GM19395 (cell line): ENCODE measurements around the gene CASP3.
"Not testable (repeated sequence)": the region's sequence is repeated elsewhere in the genome, so short reads cannot be mapped to it uniquely, and the experiment has no call there.

Source experiments
- ATAC-seq: cut with Tn5 transposase; IDR thresholded peaks from one replicate; pipeline ENCODE4 v1.9.1; 2021; ENCODE audit warnings: mild to moderate bottlenecking, moderate library complexity; ENCODE audit not compliant: unreplicated experiment

Gene CASP3

DNA sequence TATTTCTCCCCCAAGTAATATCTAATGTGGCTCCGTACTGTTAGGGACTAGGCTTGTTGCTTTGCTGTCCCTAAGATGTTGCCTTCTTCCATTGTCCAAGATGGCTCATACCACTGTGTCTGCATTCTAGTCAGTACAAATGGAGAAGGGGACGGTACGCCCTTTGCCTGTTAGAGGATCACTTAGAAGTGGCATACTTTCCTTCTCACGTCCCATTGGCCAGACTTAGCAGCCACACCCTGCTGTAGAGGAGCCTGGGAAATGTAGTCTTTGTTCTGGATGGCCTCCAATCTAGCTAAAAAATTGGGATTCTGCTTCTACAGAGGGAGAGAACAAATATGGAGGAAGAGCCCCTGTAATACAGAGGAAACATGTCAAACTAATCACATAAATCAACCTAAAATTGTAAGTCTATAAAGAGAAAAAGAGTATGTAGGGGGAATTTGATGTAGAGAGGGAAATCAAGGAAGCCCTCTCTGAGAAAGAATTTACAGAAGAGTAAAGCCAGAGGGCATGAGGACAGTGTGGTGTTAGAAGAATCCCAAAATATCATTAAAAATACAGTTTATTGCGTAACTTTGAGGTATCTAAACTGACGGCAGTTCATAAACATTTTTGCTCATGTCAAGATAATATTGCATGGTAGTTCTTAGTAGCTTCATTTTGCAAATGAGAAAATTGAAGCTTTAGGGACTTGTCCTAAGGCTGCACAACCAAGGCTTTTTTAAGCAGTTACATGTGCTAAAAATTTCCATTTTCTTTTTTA, 15.4 kb upstream of the CASP3 start:
- ATAC-seq: no peak

DNA sequence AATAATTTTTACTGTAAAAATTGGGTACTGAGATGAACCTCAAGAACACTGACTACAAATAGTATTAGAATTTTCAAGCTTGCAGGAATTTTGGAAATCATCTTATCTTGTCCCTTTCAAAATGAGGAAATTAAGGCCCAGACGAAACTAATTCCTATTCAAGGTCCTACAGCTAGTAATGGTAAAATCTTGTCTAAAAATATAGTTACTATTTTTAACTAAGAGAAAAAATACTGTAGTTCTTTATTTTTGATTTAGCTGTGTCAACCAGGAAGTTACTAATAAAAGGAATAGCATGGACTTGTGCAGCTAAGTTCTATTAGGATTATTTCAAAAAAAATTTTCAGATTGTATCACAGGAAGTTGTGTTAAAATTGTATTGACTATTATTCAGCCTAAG, 13.0 kb upstream of the CASP3 start:
- no peak for ATAC-seq

DNA sequence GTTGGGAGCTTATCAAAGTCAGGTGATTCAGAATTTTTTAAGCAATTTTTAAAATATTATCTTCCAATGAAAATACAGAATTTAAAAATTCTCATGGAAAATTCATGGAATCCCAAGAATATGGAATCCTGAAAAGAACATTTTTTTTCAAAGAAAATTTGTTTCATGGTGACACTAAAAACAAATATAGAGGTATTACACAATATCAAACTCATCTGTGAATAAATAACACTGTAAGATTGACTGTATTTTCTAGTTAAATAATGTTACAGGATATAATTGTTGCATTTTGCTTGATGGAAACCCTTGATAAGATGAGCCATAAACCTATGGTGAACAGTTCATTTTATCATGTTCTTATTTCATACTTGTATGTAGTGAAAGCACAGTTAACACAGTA, 11.7 kb upstream of the CASP3 start:
- no peak for ATAC-seq

DNA sequence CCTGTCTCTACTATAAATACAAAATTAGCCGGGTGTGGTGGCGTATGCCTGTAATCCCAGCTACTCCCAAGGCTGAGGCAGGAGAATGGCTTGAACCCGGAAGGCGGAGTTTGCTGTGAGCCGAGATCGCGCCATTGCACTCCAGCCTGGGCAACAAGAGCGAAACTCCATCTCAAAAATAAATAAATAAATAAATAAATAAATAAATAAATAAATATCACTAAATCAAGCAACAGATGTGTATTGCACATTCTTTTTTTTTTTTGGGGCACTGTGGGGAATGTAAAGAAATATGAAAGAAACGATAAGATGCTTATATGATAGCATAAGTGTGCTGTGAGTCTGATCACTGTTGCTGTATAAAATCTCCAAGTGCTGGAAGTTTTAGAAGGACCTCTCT, 8.6 kb upstream of the CASP3 start:
- not testable (repeated sequence) for ATAC-seq

DNA sequence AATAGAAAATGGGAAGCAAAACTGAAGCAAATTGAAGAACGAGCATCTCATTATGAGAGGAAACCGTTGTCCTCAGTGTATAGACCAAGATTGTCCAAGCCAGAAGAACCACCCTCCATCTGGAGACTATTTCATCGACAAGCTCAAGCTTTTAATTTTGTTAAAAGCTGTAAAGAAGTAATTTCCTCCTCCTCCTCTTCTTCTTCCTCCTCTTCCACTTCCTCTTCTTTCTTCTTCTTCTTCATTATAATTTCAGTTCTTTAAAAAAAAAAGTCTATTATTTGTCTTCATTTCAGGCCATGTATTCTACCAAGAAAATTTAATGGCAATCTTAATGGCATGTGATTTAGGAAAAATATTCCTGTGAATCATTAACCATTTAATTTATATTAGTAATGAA, 7.9 kb upstream of the CASP3 start:
- no peak for ATAC-seq

DNA sequence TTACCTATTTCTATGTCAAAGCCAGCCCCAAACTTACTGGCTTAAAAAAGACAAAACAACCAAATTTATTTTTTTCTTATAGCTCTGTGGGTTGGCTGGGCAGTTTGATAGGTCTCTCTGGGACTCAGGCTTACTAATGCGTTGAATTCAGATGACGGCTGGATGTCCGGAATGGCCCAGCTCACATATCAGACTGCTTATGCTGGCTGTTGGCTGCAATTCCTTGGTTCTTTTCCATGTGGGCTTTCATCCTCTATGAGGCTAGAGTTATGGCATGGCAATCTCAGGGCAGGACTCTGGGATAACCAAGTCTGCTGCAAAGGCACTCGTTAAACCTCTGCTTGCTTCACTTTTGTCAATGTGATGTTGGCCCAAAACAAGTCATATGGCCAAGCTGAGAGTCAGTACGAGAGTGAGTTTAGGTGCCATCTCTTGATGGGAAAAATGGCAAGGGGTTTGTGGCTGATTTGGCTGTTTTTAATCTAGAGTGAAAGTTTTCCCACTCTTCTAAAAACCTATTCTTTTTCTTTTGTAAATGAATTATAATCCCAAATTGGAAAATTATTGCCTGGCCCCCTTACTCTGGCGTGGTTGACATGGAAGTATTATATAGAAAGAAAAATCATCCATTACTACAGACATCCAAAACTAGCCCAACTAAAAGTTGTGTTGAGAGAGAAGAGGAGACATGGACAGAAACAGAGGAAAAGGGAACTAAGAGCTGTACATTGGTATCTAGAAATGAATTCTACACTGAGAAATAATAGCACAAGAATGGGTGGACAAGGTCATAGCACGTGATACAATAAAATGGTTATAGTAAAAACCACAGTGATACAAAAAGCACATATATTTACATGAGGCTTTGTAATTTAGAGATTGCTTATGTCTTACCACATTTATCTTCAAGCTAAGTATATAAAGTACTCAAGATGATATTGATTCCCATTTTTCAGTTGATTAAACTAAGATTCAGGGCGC, 6.9 kb upstream of the CASP3 start:
- peak; percentile 60 for ATAC-seq

DNA sequence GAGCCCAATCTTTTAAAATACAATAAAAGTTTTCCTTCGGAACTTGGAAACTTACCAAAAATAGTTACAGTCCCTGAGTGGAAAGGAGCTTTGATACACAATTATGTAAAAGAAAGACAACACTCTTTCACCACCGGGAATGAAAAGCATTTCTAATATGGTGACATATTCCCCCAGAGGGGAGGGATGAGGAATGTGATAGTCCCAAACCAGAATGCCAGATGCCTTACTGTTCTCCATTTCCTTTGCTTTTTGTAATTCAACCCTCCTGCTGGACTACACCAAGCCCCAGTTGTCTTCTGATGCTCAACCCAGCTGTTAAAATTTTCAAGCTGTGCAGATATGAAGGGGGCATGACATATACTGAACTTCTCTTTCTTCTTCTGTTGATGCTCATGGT, 4.4 kb upstream of the CASP3 start:
- ATAC-seq: no peak

DNA sequence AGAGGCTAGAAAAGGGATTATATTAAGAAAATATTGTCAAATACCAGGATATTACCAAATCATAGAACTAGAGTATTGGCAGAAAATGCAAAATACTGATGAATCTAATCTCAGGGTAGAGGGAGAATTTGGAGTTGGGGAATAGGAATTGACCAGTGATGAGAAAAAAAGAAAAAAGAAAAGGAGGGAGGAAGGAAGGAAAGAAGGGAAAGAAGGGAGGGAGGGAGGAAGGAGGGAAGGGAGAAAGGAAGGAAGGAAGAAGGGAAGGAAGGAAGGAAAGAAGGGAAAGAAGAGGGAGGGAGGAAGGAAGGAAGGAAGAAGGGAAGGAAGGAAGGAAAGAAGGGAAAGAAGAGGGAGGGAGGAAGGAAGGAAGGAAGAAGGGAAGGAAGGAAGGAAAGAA, 3.4 kb upstream of the CASP3 start:
- ATAC-seq: not testable (repeated sequence)

DNA sequence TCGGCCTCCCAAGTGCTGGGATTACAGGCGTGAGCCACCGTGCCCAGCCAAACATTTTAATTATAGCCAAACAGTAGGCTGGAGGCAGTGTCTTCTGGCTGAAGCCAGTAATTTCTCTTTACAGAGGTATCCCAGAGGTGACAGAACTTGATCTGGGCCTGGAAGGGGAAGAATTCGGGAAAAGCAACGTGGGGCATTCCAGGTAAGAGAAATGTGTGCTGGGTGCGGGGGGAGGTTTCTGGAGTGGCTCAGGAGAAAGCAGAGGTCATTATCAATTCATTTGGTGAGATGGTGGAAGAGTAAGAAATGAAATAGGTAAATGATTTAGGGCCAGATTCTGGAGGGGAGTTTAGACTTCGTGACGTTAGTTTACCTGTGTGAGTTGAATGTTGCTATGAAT, 2.7 kb upstream of the CASP3 start:
- ATAC-seq: no peak

DNA sequence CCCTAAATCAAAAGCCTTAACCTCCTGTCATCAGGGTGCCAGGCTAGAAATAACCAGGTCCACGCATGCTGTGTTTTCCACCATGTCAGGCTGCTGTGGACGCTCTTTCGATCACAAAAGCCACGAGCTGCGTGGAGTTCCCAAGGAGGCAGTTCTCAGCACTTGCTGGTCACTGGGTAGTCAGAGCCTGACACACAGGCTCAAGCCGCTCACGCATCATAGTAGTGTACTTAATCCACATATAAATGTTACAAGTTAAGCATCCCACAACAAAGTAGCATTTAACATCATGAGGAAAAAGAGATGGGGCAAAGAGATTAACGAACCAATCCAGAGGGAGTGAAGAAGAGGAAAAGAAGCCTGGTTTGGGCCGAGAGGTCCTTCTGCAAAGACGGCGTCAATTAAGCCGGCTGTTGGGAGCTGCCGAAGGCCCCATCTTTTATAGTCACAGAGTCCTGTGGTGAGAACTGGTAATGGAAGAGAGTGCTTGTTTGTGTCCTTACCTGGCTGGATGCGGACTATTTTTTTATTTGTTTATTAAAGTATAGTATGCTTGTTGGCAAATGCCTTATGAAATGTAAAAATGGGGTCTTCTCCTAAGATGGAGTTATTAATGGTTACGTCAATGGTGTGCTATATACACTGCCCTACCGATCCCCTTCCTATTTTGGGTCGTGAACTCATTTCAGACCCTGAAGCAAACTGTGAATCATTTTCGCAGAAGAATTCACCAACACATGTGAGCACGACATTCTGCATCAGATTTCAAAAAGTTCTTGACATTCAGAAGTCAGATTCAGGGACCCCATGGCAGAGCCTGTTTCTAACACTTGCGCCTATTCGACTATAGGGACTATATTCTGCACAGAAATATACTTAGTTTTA, 966 bp upstream of the CASP3 start:
- peak; percentile 25 for ATAC-seq

DNA sequence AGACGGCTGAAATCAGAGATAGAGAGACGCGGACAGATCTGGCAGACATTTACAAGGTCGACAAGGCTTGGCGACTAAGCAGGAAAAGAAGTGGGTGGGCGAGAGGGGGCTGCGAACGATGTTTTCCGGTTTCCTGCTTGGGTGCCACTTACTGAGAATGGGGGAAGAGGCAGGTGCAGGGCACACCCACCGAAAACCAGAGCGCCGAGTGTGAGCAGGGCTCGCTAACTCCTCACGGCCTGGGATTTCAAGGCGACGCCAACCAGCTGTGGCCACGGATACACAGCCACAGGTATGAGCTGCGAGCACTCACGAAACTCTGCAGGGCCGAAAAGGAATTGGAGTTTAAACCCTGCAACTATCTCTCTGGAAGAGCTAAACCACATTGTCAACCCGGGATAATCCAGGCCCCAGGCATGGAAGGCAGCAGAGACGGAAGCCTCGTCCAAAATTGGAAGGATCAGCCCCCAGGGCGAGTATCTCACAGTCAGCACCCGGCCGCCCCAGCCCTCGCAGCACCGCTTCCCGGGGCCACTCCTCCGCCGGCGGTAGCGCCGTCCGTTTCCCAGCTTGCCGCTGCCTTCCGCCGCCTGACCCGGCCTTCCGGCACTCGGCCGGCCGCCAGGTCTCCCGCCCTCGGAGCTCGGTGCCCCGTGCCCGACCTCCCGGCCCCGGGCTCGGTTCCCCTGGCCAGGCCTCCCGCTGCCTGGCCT, 778 bp downstream of the CASP3 start:
- peak; percentile 35 for ATAC-seq

DNA sequence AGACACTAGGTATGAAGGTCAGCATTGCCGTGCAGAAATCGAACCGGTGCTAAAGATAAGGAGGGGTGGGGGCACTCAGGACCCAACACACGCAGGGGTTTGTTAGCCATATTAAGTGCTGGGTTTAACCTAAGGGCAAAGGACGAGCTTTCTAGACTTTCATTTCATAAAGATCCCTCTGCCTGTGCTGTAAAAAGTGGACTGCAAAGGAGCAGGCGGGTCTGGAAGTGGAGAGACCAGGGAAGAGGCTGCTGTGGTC, 1.3 kb downstream of the CASP3 start:
- ATAC-seq: no peak

DNA sequence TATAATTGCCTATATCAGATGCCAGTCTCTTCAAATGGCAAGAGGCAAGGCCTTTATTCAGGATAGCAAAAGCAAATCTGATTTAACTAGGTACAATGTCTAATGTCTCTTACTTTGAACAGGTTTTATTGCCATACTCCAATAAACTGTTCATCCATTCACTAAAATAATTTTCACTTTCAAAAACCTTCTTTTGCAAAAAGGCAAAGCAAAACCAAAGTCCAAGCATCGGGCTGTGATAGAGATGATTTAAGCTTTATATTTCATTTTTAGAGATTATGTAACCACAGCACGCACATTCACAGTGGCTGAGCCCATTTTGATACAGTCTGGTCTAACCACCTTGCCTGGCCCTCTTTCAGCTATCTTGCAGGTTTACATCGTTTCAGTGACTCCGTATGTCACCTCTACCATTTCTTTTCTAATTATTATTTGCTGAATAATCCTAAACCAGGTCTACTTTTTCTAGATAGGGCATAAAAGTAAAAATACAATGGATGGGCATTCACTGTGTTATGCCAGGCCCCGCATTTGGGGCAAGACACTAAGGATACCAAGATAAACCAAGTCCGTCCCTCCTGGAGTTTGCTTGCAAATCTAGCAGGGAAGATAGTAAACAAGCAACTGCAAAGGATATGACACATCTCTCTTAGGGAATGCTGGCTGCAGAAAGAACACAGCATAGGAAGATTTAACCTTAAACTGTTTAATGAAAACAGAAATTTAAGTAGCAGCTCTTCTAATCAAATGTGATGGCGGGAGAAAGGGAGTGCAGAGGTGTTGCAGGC, 1.8 kb downstream of the CASP3 start:
- no peak for ATAC-seq

DNA sequence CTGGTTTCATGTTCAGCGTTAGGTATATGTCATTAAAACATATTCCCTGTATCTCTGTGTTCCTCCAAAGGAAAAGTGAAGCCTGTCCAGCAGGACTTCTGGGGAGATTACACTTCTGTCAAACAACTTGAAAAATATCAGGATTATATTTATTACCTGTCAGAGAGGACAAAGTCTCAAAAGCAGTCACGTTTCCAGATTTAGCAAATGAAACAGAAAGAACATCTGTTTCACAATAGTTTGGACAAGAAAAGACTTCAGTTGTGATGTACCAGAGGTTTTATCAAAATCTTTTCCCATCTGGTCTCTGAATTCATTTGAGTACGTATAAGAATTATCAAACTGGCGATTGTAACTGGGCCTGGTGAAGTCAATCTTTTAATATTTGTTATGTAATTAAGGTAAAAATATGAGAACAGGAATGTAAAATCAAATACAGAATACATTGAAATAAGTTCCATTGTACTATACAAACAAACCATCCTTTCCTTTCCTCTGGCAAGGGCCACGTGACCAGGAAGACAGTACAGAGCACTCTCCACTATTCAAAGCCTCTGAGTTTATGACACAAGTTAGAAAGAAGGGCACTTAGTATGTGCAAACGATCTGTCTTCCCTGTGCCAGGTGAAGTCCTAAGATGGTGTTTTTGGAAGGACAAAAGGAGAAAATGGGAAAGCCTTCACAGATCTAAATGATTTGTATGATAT, 3.2 kb downstream of the CASP3 start:
- ATAC-seq: no peak

DNA sequence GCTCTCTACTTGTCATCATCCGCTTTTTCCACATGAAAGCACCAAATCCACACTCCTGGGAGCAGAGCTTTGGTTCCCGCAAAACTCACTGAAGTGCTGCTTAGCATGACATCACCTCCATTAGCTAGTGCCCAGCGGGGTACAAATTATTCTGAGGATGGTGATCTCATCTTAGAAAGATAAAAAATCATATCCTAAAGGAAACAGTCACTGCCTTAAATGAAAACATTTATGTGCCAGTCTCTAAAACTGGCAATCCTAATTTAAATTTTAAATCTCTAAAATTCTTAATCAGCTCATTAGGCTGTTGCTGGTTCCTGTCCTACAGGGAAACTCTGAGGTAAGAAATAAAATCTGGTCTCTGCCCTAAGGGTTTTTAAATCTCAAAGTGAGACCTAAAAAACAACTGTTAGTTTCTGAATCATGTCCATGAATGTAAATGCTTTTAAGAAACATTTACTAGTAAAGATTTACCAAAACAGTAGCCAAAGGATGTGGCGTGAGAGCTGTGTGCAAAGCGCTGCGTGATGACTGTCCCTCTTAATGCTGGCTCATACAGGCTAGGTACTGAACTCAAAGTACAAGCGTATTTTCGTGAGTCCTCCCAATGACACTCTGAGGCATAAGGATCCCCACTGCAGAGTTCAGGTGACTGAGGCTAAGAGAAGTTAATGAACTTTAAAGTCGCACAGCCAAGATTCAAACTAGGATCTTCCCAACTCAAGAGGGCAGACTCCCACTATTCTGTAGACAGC, 4.5 kb downstream of the CASP3 start:
- ATAC-seq: no peak

DNA sequence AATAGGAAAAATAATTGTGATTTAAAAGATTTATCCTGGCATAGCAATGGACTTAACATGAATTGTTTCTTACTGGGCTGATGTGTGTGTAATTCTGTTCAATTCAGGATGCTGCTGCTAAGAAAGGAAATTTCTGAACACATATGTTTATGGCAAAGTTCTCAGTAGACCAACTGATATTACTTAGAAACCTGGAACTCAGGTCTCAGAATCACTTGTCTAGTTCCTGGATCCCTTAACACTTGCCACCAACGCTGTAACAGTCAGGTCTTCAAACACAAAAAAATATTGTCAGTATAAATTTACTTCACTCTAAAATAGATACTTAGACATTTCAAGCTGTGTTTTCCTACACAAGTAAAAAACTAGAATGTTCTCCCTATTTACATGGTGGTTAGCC, 5.5 kb downstream of the CASP3 start:
- ATAC-seq: no peak

DNA sequence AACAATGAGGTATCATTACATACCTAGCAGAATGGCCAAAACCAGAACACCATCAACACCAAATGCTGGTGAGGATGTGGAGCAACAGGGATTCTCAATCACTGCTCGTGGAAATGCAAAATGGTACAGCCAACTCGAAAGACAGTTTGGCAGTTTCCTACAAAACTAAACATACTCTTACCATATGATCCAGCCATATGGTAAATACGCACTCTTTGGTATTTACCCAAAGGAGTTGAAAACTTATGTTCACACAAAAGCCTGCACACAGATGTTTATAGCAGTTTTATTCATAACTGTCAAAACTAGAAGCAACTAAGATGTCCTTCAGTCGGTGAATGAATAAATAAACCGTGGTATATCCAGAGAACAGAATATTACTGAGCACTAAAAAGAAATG, 7.8 kb downstream of the CASP3 start:
- no peak for ATAC-seq

DNA sequence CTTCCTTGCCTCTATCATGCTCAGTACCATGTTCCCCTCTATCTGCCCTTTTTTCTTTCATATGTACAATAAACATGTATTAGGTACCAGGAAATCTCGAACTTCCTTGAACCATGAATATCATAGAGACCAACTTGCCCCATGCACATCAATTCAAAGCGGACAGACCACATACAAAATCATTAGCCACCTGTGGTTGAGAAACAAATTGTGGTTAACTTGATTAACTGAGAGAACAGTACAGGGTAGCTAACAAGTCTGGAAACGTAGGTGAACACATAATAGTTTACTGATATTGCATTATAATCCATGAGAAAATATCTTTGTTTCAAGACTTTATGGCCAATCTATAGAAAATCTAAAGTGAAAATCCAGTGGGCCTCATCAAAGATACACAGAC, 8.2 kb downstream of the CASP3 start:
- ATAC-seq: peak; percentile 62

DNA sequence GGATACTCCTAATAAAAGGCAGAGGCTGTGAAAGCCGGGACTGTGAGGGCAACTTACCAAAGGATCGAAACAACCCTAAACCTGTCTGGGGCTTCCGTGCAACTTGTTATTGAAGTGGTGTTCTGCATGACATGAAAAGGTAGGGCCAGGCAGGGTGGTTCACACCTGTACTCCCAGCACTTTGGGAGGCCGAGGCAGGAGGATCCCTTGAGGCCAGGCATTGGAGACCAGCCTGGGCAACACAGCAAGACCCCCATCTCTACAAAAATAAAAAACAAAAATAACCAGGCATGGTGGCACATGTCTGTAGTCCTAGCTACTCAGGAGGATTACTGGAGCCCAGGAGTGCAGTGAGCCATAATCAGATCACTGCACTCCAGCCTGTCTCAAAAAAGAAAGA, 12.3 kb downstream of the CASP3 start:
- no peak for ATAC-seq
